ACC112 (cell line): ENCODE data around the gene C17orf50.

Experiments
- H2AFZ ChIP-seq: fragments of 200-600 bp; sonication (generic); one replicate; pipeline ENCODE4 v1.6.0; 2017; ENCODE audit warnings: antibody characterized with exemption, low read length; ENCODE audit not compliant: unreplicated experiment
- H3K27ac ChIP-seq: fragments of 200-600 bp; sonication (generic); 2 replicates; pipeline ENCODE4 v1.5.1; 2014; ENCODE audit warnings: low read depth, mild to moderate bottlenecking, antibody characterized with exemption, low read length, moderate library complexity
- H3K27me3 ChIP-seq: fragments of 200-600 bp; sonication (generic); 2 replicates; pipeline ENCODE4 v1.6.1; 2014; ENCODE audit warnings: mild to moderate bottlenecking, antibody characterized with exemption, low read length, moderate library complexity, mixed read lengths; ENCODE audit not compliant: insufficient read depth
- H3K36me3 ChIP-seq: fragments of 200-600 bp; sonication (generic); 2 replicates; pipeline ENCODE4 v1.6.1; 2016; ENCODE audit warnings: mild to moderate bottlenecking, antibody characterized with exemption, low read length, moderate library complexity, mixed read lengths; ENCODE audit not compliant: insufficient read depth
- H3K4me1 ChIP-seq: fragments of 200-600 bp; sonication (generic); one replicate; pipeline ENCODE4 v1.6.1; 2016; ENCODE audit warnings: low read length, mixed read lengths; ENCODE audit not compliant: insufficient read depth, unreplicated experiment, control insufficient read depth
- H3K4me3 ChIP-seq: fragments of 200-600 bp; sonication (generic); 2 replicates; pipeline ENCODE4 v1.5.1; 2014; ENCODE audit warnings: mild to moderate bottlenecking, low read depth, low read length
- H3K79me2 ChIP-seq: fragments of 200-600 bp; sonication (generic); one replicate; pipeline ENCODE4 v1.6.0; 2016; ENCODE audit warnings: low read length; ENCODE audit not compliant: control insufficient read depth, unreplicated experiment, insufficient read depth

The C17orf50 gene

GRCh38 chr17:35760587-35760986 lies at the start of gene C17orf50:
TSS of gene C17orf50 (plus strand) at chr17:35760887. CDS start at chr17:35760942, 55 bp downstream.
- Histone ChIP-seq H3K79me2 (no peaks in the 10 kb centered on the region), H3K4me3 (no peak within 1 kb of the TSS), H3K27me3 (no peaks in the 10 kb centered on the region), H3K4me1 (no peaks in the 10 kb centered on the region), H3K36me3 (no peaks in the 10 kb centered on the region), H2AFZ (no peak within 1 kb of the TSS), H3K27ac (no peak within 1 kb of the TSS)

- Histone ChIP-seq H3K4me3 (no peak overlapping the region), H3K36me3 (peaks cover 28% of the 10 kb centered on the region), H3K4me1 (peaks cover 14% of the 10 kb centered on the region), H2AFZ (no peak overlapping the region), H3K79me2 (peaks cover 5% of the 10 kb centered on the region), H3K27me3 (no peaks in the 10 kb centered on the region), H3K27ac (no peak overlapping the region)
Measured at GRCh38 chr17:35710950-35711349, 49.7 kb upstream of the C17orf50 start.

GRCh38 chr17:35713069-35713728 lies 47.5 kb upstream of the C17orf50 start:
- H3K79me2 ChIP-seq: peaks cover 3% of the 10 kb centered on the region
- peak overlapping the region; percentile 78 for H3K27ac ChIP-seq
- H3K36me3 ChIP-seq: peaks cover 39% of the 10 kb centered on the region
- H3K27me3 ChIP-seq: no peaks in the 10 kb centered on the region
- no peak overlapping the region; the same call in 1 of the 2 replicates for H3K4me3 ChIP-seq
- H3K4me1 ChIP-seq: peaks cover 20% of the 10 kb centered on the region
- H2AFZ ChIP-seq: no peak overlapping the region

GRCh38 chr17:35714988-35715387 lies 45.7 kb upstream of the C17orf50 start:
- H3K79me2 ChIP-seq: peaks cover 3% of the 10 kb centered on the region
- peaks cover 38% of the 10 kb centered on the region for H3K36me3 ChIP-seq
- H2AFZ ChIP-seq: no peak overlapping the region
- no peak overlapping the region for H3K27ac ChIP-seq
- H3K27me3 ChIP-seq: no peaks in the 10 kb centered on the region
- no peak overlapping the region for H3K4me3 ChIP-seq
- H3K4me1 ChIP-seq: peaks cover 20% of the 10 kb centered on the region

GRCh38 chr17:35715416-35715815 lies 45.3 kb upstream of the C17orf50 start:
- peaks cover 20% of the 10 kb centered on the region for H3K4me1 ChIP-seq
- H3K36me3 ChIP-seq: peaks cover 38% of the 10 kb centered on the region

GRCh38 chr17:35716173-35716572 lies 44.5 kb upstream of the C17orf50 start:
- Histone ChIP-seq H3K36me3 (peaks cover 33% of the 10 kb centered on the region), H3K4me1 (peaks cover 20% of the 10 kb centered on the region), H3K27ac (no peak overlapping the region), H3K4me3 (no peak overlapping the region), H2AFZ (no peak overlapping the region), H3K27me3 (no peaks in the 10 kb centered on the region), H3K79me2 (peaks cover 3% of the 10 kb centered on the region)

More at GRCh38 chr17:35715416-35715815, 45.3 kb upstream of the C17orf50 start:
- H3K27me3 ChIP-seq: no peaks in the 10 kb centered on the region
- no peak overlapping the region for H2AFZ ChIP-seq
- H3K79me2 ChIP-seq: peaks cover 3% of the 10 kb centered on the region
- H3K27ac ChIP-seq: no peak overlapping the region
- no peak overlapping the region for H3K4me3 ChIP-seq

GRCh38 chr17:35716897-35717465 lies 43.7 kb upstream of the C17orf50 start:
- Histone ChIP-seq H3K27me3 (no peaks in the 10 kb centered on the region), H3K27ac (peak overlapping the region; percentile 21), H3K4me3 (no peak overlapping the region), H3K36me3 (peaks cover 33% of the 10 kb centered on the region), H3K4me1 (peaks cover 20% of the 10 kb centered on the region), H3K79me2 (peaks cover 3% of the 10 kb centered on the region), H2AFZ (no peak overlapping the region)

- Histone ChIP-seq H3K4me1 (peaks cover 20% of the 10 kb centered on the region), H3K4me3 (no peak overlapping the region), H3K27me3 (no peaks in the 10 kb centered on the region), H3K79me2 (peaks cover 3% of the 10 kb centered on the region), H2AFZ (no peak overlapping the region), H3K27ac (peak overlapping the region; percentile 21), H3K36me3 (peaks cover 33% of the 10 kb centered on the region)
Measured at GRCh38 chr17:35717475-35717874, 43.2 kb upstream of the C17orf50 start.

GRCh38 chr17:35723735-35724134 lies 37.0 kb upstream of the C17orf50 start:
- Histone ChIP-seq H2AFZ (no peak overlapping the region), H3K4me3 (no peak overlapping the region), H3K79me2 (no peaks in the 10 kb centered on the region), H3K27me3 (no peaks in the 10 kb centered on the region), H3K36me3 (peaks cover 20% of the 10 kb centered on the region), H3K4me1 (peaks cover 21% of the 10 kb centered on the region), H3K27ac (no peak overlapping the region)

- H3K27me3 ChIP-seq: no peaks in the 10 kb centered on the region
- H3K4me1 ChIP-seq: peaks cover 21% of the 10 kb centered on the region
- H3K79me2 ChIP-seq: no peaks in the 10 kb centered on the region
- no peak overlapping the region for H3K4me3 ChIP-seq
- H3K36me3 ChIP-seq: peaks cover 17% of the 10 kb centered on the region
- no peak overlapping the region for H3K27ac ChIP-seq
- no peak overlapping the region for H2AFZ ChIP-seq
Measured at GRCh38 chr17:35725058-35725457, 35.6 kb upstream of the C17orf50 start.

- Histone ChIP-seq H3K27me3 (no peaks in the 10 kb centered on the region), H3K36me3 (peaks cover 16% of the 10 kb centered on the region), H3K79me2 (no peaks in the 10 kb centered on the region), H3K27ac (peak overlapping the region; percentile 39), H3K4me1 (peaks cover 24% of the 10 kb centered on the region), H2AFZ (no peak overlapping the region), H3K4me3 (no peak overlapping the region)
Measured at GRCh38 chr17:35725802-35726126, 34.9 kb upstream of the C17orf50 start.
